22Rv1 (cell line): ENCODE data around the gene ZNF608.

Experiments
- H3K27ac ChIP-seq: fragments of 450-650 bp; 2 replicates; pipeline ENCODE4 v1.5.1; 2017
- ZFX ChIP-seq: fragments of 450-650 bp; IDR thresholded peaks from 2 replicates; pipeline ENCODE4 v1.6.1; 2017; ENCODE audit warnings: antibody characterized with exemption, borderline replicate concordance
- TF ChIP-seq, protein P1 (sequence below): fragments of 450-650 bp; IDR thresholded peaks from 2 replicates; pipeline ENCODE4 v1.5.1; 2017; ENCODE audit warnings: mild to moderate bottlenecking

The ZNF608 gene

DNA sequence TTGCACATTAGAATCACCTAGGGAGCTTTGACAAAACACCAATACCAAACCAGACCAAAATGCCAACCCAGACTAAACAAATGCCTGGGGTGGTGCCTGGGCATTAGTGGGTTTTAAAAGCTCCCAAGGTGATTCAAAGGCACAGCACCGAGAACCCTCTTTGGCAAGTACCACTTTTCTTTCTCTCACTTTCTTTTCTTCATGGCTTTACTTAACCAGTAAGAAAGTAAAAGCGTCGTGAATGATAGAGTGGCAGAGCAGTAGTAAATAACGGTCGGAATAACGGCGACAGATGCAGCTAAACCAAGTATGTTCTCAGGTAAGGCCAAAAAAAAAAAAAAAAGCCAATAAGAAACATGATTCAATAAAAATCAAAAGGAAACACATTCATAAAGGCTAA lies 49.5 kb downstream of the ZNF608 start:
- H3K27ac ChIP-seq: no peak overlapping the region
- no peak for TF ChIP-seq ZFX
- TF ChIP-seq, protein P1, sequence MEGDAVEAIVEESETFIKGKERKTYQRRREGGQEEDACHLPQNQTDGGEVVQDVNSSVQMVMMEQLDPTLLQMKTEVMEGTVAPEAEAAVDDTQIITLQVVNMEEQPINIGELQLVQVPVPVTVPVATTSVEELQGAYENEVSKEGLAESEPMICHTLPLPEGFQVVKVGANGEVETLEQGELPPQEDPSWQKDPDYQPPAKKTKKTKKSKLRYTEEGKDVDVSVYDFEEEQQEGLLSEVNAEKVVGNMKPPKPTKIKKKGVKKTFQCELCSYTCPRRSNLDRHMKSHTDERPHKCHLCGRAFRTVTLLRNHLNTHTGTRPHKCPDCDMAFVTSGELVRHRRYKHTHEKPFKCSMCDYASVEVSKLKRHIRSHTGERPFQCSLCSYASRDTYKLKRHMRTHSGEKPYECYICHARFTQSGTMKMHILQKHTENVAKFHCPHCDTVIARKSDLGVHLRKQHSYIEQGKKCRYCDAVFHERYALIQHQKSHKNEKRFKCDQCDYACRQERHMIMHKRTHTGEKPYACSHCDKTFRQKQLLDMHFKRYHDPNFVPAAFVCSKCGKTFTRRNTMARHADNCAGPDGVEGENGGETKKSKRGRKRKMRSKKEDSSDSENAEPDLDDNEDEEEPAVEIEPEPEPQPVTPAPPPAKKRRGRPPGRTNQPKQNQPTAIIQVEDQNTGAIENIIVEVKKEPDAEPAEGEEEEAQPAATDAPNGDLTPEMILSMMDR: no peak
